HepG2 (cell line): ENCODE data around the gene ALCAM. TPM values are rescaled to one million over a fixed set of nuclear protein-coding genes. Genes with fewer than 3 reads are reported as not detected.
A peak's percentile ranks its signal among the peaks of the same experiment; 100 is the strongest.

Experiments used
- ARID4A ChIP-seq: sonication (generic); formaldehyde crosslinking; IDR thresholded peaks from 2 replicates; pipeline ENCODE4 v1.5.0; 2020; ENCODE audit warnings: mild to moderate bottlenecking, missing genetic modification reagents, borderline replicate concordance
- CSRNP2 ChIP-seq: sonication (generic); formaldehyde crosslinking; conservative IDR thresholded peaks from 2 replicates; pipeline ENCODE4 v1.8.0; 2022; ENCODE audit warnings: low read depth, missing genetic modification reagents
- FOXP4 ChIP-seq: sonication (generic); formaldehyde crosslinking; IDR thresholded peaks from 2 replicates; pipeline ENCODE4 v1.4.0; 2020; ENCODE audit warnings: missing genetic modification reagents
- HMGXB4 ChIP-seq, 2 experiments: sonication (generic) in 1 of 2; formaldehyde crosslinking in 1 of 2; IDR thresholded peaks; 2 replicates each; pipeline versions ENCODE4 v1.4.0 to v1.6.1; 2018 to 2020; ENCODE audit warnings: missing genetic modification reagents in 2 of 2, borderline replicate concordance in 1 of 2, low read depth in 1 of 2, mild to moderate bottlenecking in 1 of 2, missing biosample characterization in 1 of 2
- POLR2A ChIP-seq, 2 experiments: IDR thresholded peaks; 2 replicates each; pipeline ENCODE4 v1.6.1; 2011; ENCODE audit warnings: low read depth in 2 of 2, low read length in 2 of 2, mild to moderate bottlenecking in 1 of 2, moderate library complexity in 1 of 2; ENCODE audit not compliant: insufficient read depth in 1 of 2
- TAF1 ChIP-seq: sonication (generic); formaldehyde crosslinking; IDR thresholded peaks from 2 replicates; pipeline ENCODE4 v1.4.0; 2020; ENCODE audit warnings: missing genetic modification reagents
- ZNF441 ChIP-seq: sonication (generic); formaldehyde crosslinking; IDR thresholded peaks from 2 replicates; pipeline ENCODE4 v1.7.0; 2021; ENCODE audit warnings: missing genetic modification reagents, borderline replicate concordance
- ZNF556 ChIP-seq: sonication (generic); formaldehyde crosslinking; IDR thresholded peaks from 2 replicates; pipeline ENCODE4 v1.4.0; 2020; ENCODE audit warnings: mild to moderate bottlenecking, missing genetic modification reagents, borderline replicate concordance
- polyA plus RNA-seq, 8 experiments: library from polyadenylated mRNA; depleted of rRNA in 3 of 8; stranded (reverse) in 7 of 8; unstranded in 1 of 8; fragments of >200 nt; fragmentation: Illumina TruSeq in 4 of 8; extraction: Trizol in 4 of 8; gene quantifications; 2 replicates each; pipeline versions ENCODE4 v1.2.1 to v1.2.3, GENCODE V29; 2011 to 2016; ENCODE audit warnings: low read depth in 4 of 8, missing spikeins in 1 of 8, mixed read lengths in 1 of 8; ENCODE audit not compliant: insufficient read depth in 1 of 8
- total RNA-seq, 5 experiments: library from RNA; depleted of rRNA; stranded (reverse); fragments of >200 nt; fragmentation: Illumina TruSeq; extraction: Trizol; gene quantifications; 2 replicates each; pipeline ENCODE4 v1.2.3, GENCODE V29; 2016; ENCODE audit warnings: low read depth in 1 of 5
- TF ChIP-seq, protein P1 (sequence below): sonication (generic); formaldehyde crosslinking; IDR thresholded peaks from 2 replicates; pipeline ENCODE4 v1.5.0; 2020; ENCODE audit warnings: mild to moderate bottlenecking, missing genetic modification reagents, borderline replicate concordance
- TF ChIP-seq, protein P2 (sequence below): IDR thresholded peaks from 2 replicates; pipeline ENCODE4 v1.6.1; 2012; ENCODE audit warnings: inconsistent platforms
- TF ChIP-seq, protein P3 (sequence below): sonication (generic); formaldehyde crosslinking; IDR thresholded peaks from 2 replicates; pipeline ENCODE4 v1.5.1; 2020; ENCODE audit warnings: missing genetic modification reagents, mild to moderate bottlenecking, borderline replicate concordance

ALCAM gene
- total and polyA plus RNA-seq, 2 of the 13 experiments (the other 11 are each of a cell fraction or from before 2014, with no cell fraction given): 26.0 to 33.1 TPM

GRCh38 chr3:105368566-105369499, 2.1 kb downstream of the ALCAM start (continued):
- TF ChIP-seq ARID4A (CRISPR knock-in tag): peak; percentile 52; the same call in 1 of the 2 replicates
- TF ChIP-seq ZNF441 (CRISPR knock-in tag): peak; percentile 87
- 0 out of 2 replicates have a peak, but pooled peaks have one; percentile 13 for TF ChIP-seq TAF1 (CRISPR knock-in tag)
- TF ChIP-seq, protein P1, sequence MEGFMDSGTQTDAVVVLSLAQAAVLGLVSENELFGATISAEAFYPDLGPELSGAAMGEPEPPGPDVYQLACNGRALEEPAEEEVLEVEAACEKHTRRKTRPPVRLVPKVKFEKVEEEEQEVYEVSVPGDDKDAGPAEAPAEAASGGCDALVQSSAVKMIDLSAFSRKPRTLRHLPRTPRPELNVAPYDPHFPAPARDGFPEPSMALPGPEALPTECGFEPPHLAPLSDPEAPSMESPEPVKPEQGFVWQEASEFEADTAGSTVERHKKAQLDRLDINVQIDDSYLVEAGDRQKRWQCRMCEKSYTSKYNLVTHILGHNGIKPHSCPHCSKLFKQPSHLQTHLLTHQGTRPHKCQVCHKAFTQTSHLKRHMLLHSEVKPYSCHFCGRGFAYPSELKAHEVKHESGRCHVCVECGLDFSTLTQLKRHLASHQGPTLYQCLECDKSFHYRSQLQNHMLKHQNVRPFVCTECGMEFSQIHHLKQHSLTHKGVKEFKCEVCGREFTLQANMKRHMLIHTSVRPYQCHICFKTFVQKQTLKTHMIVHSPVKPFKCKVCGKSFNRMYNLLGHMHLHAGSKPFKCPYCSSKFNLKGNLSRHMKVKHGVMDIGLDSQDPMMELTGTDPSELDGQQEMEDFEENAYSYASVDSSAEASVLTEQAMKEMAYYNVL (CRISPR knock-in tag): peak; percentile 32; the same call in 1 of the 2 replicates
- TF ChIP-seq CSRNP2 (CRISPR knock-in tag): no peak
- TF ChIP-seq, protein P2, sequence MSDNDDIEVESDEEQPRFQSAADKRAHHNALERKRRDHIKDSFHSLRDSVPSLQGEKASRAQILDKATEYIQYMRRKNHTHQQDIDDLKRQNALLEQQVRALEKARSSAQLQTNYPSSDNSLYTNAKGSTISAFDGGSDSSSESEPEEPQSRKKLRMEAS: 0 out of 2 replicates have a peak, but pooled peaks have one; percentile 39
- peak; percentile 60 to 64 for TF ChIP-seq POLR2A (IDR thresholded peaks at IDR 0.05; ENCODE audit: insufficient read depth in 1 of 2, low read depth in 2 of 2, low read length in 2 of 2)
- TF ChIP-seq FOXP4 (CRISPR knock-in tag): 0 out of 2 replicates have a peak, but pooled peaks have one; percentile 19
- peak in 1 of 2 experiments; percentile 21; a peak in 1 of 4 replicates for TF ChIP-seq HMGXB4 (CRISPR knock-in tag; IDR thresholded peaks at IDR 0.05; ENCODE audit: borderline replicate concordance in 1 of 2, low read depth in 1 of 2)
- no peak for TF ChIP-seq ZNF556 (CRISPR knock-in tag)
- TF ChIP-seq, protein P3, sequence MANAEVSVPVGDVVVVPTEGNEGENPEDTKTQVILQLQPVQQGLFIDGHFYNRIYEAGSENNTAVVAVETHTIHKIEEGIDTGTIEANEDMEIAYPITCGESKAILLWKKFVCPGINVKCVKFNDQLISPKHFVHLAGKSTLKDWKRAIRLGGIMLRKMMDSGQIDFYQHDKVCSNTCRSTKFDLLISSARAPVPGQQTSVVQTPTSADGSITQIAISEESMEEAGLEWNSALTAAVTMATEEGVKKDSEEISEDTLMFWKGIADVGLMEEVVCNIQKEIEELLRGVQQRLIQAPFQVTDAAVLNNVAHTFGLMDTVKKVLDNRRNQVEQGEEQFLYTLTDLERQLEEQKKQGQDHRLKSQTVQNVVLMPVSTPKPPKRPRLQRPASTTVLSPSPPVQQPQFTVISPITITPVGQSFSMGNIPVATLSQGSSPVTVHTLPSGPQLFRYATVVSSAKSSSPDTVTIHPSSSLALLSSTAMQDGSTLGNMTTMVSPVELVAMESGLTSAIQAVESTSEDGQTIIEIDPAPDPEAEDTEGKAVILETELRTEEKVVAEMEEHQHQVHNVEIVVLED: 0 out of 2 replicates have a peak, but pooled peaks have one; percentile 17
